Thyroid gland (tissue), 4 donors: ENCODE data around the gene FZR1. TPM values are rescaled to one million over a fixed set of nuclear protein-coding genes. Genes with fewer than 3 reads are reported as not detected.
A peak's percentile ranks its signal among the peaks of the same experiment; 100 is the strongest.

Experiments
- DNase-seq, 2 donors: peaks; one replicate each; pipeline ENCODE4 v3.0.0-alpha.2; 2019
- H3K27ac ChIP-seq, 3 donors: fragments of 200-600 bp; sonication (generic); 1 replicate in 2 of 3; 2 replicates in 1 of 3; pipeline ENCODE4 v1.5.1; 2016 to 2019; ENCODE audit warnings: mild to moderate bottlenecking in 1 of 3, moderate library complexity in 1 of 3
- H3K27me3 ChIP-seq: fragments of 200-600 bp; sonication (generic); one replicate; pipeline ENCODE4 v1.5.1; 2019
- H3K36me3 ChIP-seq, 2 donors: fragments of 200-600 bp; sonication (generic); one replicate each; pipeline ENCODE4 v1.5.1; 2016 to 2019
- H3K4me1 ChIP-seq, 2 donors: fragments of 200-600 bp; sonication (generic); one replicate each; pipeline ENCODE4 v1.5.1; 2017 to 2019
- H3K4me3 ChIP-seq, 3 donors: fragments of 200-600 bp; sonication (generic); replicated peaks in 1 of 3; 1 replicate in 2 of 3; 2 replicates in 1 of 3; pipeline ENCODE4 v1.5.1; 2016; ENCODE audit warnings: mild to moderate bottlenecking in 1 of 3
- H3K9me3 ChIP-seq: fragments of 200-600 bp; sonication (generic); one replicate; pipeline ENCODE4 v1.5.1; 2017
- POLR2A ChIP-seq, 2 donors: fragments of 450-650 bp; IDR thresholded peaks; one replicate each; pipeline ENCODE4 v1.6.1; 2017; ENCODE audit warnings: antibody characterized with exemption in 2 of 2, mild to moderate bottlenecking in 2 of 2, moderate library complexity in 1 of 2
- WGBS, 2 donors: methylation state at CpG; one replicate each; pipeline ENCODE4 v1.1.5; 2017; 5-methylcytosine and 5-hydroxymethylcytosine counted together
- intact Hi-C: fragments of 100-400 bp; cut with DNase I; formaldehyde crosslinking; loops from one replicate; pipeline ENCODE4 v1.15.1; 2023
- total RNA-seq, 4 donors: library from RNA; depleted of rRNA; stranded (reverse); fragments of >200 nt; gene quantifications; one replicate each; pipeline ENCODE4 v1.2.3, GENCODE V29; 2016
- TF ChIP-seq, protein P1 (sequence below), 6 experiments: fragments of 200-600 bp in 3 of 6; fragments of 450-650 bp in 3 of 6; sonication (generic) in 3 of 6; IDR thresholded peaks; one replicate each; pipeline ENCODE4 v1.5.1; 2016 to 2019; ENCODE audit warnings: antibody characterized with exemption in 6 of 6, mild to moderate bottlenecking in 2 of 6, inconsistent platforms in 1 of 6, moderate library complexity in 1 of 6

Gene FZR1
- total RNA-seq, 4 donors from 2014 or later: 28.6 to 56.0 (median 36.1) TPM

DNA sequence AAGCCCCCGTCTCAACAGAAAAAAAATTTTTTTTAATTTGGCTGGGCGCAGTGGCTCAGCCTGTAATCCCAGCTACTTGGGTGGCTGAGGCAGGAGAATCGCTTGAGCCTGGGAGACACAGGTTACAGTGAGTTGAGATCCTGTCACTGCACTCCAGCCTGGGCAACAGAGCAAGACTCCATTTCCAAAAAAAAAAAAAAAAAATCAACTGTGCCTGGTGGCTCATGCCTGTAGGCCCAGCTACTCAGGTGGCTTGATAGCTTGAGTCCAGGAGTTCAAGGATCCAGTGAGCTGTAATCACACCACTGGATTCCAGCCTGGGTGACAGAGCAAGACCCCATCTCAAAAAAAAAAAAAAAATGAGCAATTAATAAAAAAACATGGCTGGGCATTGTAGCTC is 4.3 kb upstream of the FZR1 start:
- 83 to 100% methylated on average over 2 to 3 of the region's 3 CpGs for WGBS, 2 donors
- TF ChIP-seq, protein P1, sequence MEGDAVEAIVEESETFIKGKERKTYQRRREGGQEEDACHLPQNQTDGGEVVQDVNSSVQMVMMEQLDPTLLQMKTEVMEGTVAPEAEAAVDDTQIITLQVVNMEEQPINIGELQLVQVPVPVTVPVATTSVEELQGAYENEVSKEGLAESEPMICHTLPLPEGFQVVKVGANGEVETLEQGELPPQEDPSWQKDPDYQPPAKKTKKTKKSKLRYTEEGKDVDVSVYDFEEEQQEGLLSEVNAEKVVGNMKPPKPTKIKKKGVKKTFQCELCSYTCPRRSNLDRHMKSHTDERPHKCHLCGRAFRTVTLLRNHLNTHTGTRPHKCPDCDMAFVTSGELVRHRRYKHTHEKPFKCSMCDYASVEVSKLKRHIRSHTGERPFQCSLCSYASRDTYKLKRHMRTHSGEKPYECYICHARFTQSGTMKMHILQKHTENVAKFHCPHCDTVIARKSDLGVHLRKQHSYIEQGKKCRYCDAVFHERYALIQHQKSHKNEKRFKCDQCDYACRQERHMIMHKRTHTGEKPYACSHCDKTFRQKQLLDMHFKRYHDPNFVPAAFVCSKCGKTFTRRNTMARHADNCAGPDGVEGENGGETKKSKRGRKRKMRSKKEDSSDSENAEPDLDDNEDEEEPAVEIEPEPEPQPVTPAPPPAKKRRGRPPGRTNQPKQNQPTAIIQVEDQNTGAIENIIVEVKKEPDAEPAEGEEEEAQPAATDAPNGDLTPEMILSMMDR (IDR thresholded peaks at IDR 0.05): no peak
- TF ChIP-seq POLR2A (IDR thresholded peaks at IDR 0.05): no peak
- Histone ChIP-seq H3K27me3 (no peaks in the 10 kb centered on the region), H3K4me3 (no peak overlapping the region), H3K27ac (no peak overlapping the region), H3K9me3 (no peaks in the 10 kb centered on the region), H3K36me3 (no peaks in the 10 kb centered on the region), H3K4me1 (peaks cover 8 to 13% of the 10 kb centered on the region in 2 donors)
- DNase-seq: no peak
- intact Hi-C loops: no loop called here

DNA sequence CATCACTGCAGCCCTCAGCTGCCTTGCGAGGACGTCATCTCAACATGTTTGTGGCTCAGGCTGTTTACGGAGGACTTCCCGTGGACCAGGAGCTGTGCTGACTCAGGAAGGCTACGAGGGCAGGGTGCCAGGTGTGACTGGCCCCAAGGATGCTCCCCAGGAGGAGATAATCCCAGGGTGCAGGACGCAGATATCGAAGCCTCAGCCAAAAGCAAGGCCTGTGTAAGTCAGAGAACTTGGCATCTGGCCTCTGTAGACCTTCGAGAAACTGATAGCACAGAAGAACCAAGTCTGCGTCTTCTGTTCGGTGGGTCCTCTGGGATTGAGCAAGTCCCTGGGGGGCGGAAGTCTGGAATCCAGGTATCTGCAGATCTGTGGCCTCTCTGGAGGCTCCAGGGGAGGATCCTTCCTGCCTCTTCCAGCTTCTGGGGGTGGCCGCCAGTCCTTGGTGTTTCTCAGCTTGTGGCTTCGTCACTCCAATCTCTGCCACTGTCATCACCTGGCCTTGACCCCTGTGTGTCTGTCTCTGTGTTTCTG is 3.0 kb upstream of the FZR1 start:
- intact Hi-C loops: no loop called here

DNA sequence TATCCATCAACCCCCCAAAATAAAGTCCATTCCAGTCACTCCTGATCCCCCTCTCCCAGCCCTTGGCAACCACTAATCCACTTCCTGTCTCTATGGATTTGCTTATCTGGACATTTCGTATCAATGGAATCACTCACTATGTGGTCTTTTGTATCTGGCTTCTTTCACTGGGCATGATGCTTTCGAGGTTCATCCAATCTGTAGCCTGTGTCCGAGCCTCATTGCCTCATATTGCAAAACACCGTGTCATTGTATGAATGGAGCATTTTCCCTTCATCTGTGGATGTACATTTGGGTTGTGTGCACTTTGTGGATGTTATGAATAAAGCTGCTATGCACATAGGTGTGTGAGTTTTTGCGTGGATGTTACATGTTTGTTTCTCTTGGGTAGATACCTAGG is 1.4 kb upstream of the FZR1 start:
- Histone ChIP-seq H3K4me1 (peaks cover 10 to 16% of the 10 kb centered on the region in 2 donors), H3K27ac (peak overlapping the region in 1 of 3 donors; percentile 74), H3K36me3 (no peaks in the 10 kb centered on the region), H3K9me3 (no peaks in the 10 kb centered on the region), H3K27me3 (no peaks in the 10 kb centered on the region), H3K4me3 (no peak overlapping the region)
- intact Hi-C loops: no loop called here
- WGBS, 2 donors: 84 to 96% methylated on average over 5 of the region's 5 CpGs
- TF ChIP-seq POLR2A (IDR thresholded peaks at IDR 0.05): no peak
- TF ChIP-seq, protein P1 (IDR thresholded peaks at IDR 0.05): no peak
- no peak for DNase-seq

More for the DNA sequence above, 3.0 kb upstream of the FZR1 start:
- H3K9me3 ChIP-seq: no peaks in the 10 kb centered on the region
- TF ChIP-seq, protein P1 (IDR thresholded peaks at IDR 0.05): no peak
- TF ChIP-seq POLR2A (IDR thresholded peaks at IDR 0.05): no peak
- WGBS, 2 donors: 80 to 81% methylated on average over 13 of the region's 13 CpGs
- no peak for DNase-seq
- no peaks in the 10 kb centered on the region for H3K27me3 ChIP-seq
- no peak overlapping the region for H3K4me3 ChIP-seq
- H3K4me1 ChIP-seq: peaks cover 16 to 23% of the 10 kb centered on the region in 2 donors
- no peak overlapping the region for H3K27ac ChIP-seq
- no peaks in the 10 kb centered on the region for H3K36me3 ChIP-seq

DNA sequence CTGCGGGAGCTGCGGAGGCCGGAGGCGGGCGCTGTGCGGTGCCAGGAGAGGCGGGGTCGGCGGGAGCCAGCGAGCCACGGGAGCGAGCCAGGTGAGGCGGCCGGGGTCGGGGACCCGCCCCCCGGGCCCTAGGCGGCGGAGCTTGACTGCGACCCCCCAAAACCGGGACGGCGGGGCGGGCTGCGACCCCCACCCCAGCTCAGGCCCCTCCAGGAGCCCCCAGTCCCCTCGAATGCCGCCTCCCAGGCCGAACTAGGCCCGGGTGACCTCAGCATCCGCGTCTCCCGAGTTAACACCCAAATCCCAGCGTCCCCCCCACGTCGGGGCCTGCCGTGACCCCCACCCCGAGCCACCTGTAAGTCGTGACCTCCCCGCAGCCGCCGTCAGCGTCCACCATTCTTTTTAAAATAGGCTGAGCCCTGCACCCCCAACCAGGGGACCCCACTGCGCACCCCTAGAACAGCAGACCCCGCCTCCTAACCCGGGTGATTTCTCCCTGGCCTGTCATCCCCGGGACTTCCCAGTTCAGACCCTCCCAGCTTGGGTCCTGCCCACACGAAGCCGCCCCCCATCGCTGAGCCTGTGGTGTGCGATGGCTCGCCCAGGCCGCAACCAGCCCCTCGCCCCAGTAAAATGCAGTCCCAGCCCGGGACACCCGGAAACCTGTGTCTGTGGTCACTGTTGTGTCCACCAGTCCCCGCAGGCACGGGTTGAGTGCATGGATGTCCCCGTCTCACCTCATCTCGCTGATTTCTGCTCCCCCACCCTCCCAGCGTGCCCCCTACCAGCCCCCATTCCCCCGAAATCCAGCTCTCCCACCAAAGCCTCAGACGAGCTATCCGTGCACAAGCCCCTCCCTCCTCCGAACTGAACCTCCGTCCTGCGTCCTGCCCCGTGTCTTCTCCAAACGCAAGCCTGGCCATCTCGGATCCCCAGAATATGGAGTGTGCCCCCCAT is 551 bp downstream of the FZR1 start:
- Histone ChIP-seq H3K4me3 (peak overlapping the region; percentile 24 to 98 (median 73)), H3K27me3 (no peaks in the 10 kb centered on the region), H3K4me1 (peaks cover 8 to 15% of the 10 kb centered on the region in 2 donors), H3K9me3 (no peaks in the 10 kb centered on the region), H3K27ac (peak overlapping the region; percentile 48 to 54 (median 52)), H3K36me3 (no peaks in the 10 kb centered on the region)
- WGBS, 2 donors: 0 to 2% methylated on average over 18 to 20 of the region's 69 CpGs
- DNase-seq: peak; percentile 25 to 43
- TF ChIP-seq, protein P1 (IDR thresholded peaks at IDR 0.05): peak in 1 of 6 experiments; percentile 5
- peak in 1 of 2 donors; percentile 41 for TF ChIP-seq POLR2A (IDR thresholded peaks at IDR 0.05)
- intact Hi-C loops: no loop called here
